Neural cell (in vitro differentiated cells): Measurements from ENCODE around the gene HSPB6. TPM values are rescaled to one million over a fixed set of nuclear protein-coding genes. Genes with fewer than 3 reads are reported as not detected.

Source experiments
- H2AFZ ChIP-seq: fragments of 200-600, 300-800 bp; sonication (generic), shearing (Covaris generic); 2 replicates; pipeline ENCODE4 v1.6.0; 2014; ENCODE audit warnings: low read depth, mild to moderate bottlenecking, antibody characterized with exemption, low read length, moderate library complexity
- H3F3A ChIP-seq: fragments of 200-600 bp; shearing (Covaris generic); 2 replicates; pipeline ENCODE4 v1.6.1; 2016; ENCODE audit warnings: mild to moderate bottlenecking, moderate library complexity, mixed read lengths, antibody characterized with exemption, low read length; ENCODE audit not compliant: insufficient read depth, poor library complexity, severe bottlenecking
- H3K27ac ChIP-seq: fragments of 200-600, 300-800 bp; sonication (generic), shearing (Covaris generic); 2 replicates; pipeline ENCODE4 v1.5.1; 2014; ENCODE audit warnings: mild to moderate bottlenecking, low read length, moderate library complexity
- H3K27me3 ChIP-seq: fragments of 300-800, 200-600 bp; sonication (generic), shearing (Covaris generic); 2 replicates; pipeline ENCODE4 v1.6.0; 2014; ENCODE audit warnings: mild to moderate bottlenecking, low read depth, low read length, moderate library complexity; ENCODE audit not compliant: insufficient read depth
- H3K36me3 ChIP-seq: fragments of 300-800, 200-600 bp; sonication (generic), shearing (Covaris generic); 2 replicates; pipeline ENCODE4 v1.5.1; 2014; ENCODE audit warnings: mild to moderate bottlenecking, antibody characterized with exemption, low read length, moderate library complexity; ENCODE audit not compliant: insufficient read depth
- H3K4me2 ChIP-seq: fragments of 300-800, 200-600 bp; sonication (generic), shearing (Covaris generic); 2 replicates; pipeline ENCODE4 v1.6.0; 2014; ENCODE audit warnings: mild to moderate bottlenecking, low read length
- H3K4me3 ChIP-seq: fragments of 300-800, 200-600 bp; sonication (generic), shearing (Covaris generic); 2 replicates; pipeline ENCODE4 v1.5.1; 2014; ENCODE audit warnings: mild to moderate bottlenecking, low read length, moderate library complexity
- H3K79me2 ChIP-seq: fragments of 200-600 bp; shearing (Covaris generic); replicated peaks from 2 replicates; pipeline ENCODE4 v1.6.0; 2014; ENCODE audit warnings: mild to moderate bottlenecking, low read length, moderate library complexity; ENCODE audit not compliant: insufficient read depth
- H3K9ac ChIP-seq: fragments of 300-800, 200-600 bp; sonication (generic), shearing (Covaris generic); 2 replicates; pipeline ENCODE4 v1.6.1; 2016; ENCODE audit warnings: mild to moderate bottlenecking, low read length, mixed read lengths
- H3K9me2 ChIP-seq: fragments of 200-600 bp; shearing (Covaris generic); 2 replicates; pipeline ENCODE4 v1.6.1; 2016; ENCODE audit warnings: mild to moderate bottlenecking, low read length, mixed read lengths; ENCODE audit not compliant: insufficient read depth
- H3K9me3 ChIP-seq: fragments of 200-600, 300-800 bp; sonication (generic), shearing (Covaris generic); 2 replicates; pipeline ENCODE4 v1.6.1; 2016; ENCODE audit warnings: mild to moderate bottlenecking, mixed run types, low read length, moderate library complexity, mixed read lengths
- H4K20me1 ChIP-seq: fragments of 200-600 bp; shearing (Covaris generic); 2 replicates; pipeline ENCODE4 v1.6.1; 2016; ENCODE audit warnings: mild to moderate bottlenecking, mixed run types; ENCODE audit not compliant: insufficient read depth
- CTCF ChIP-seq: fragments of 450-650 bp; IDR thresholded peaks from 2 replicates; pipeline ENCODE4 v1.5.1; 2014; ENCODE audit warnings: antibody characterized with exemption, mild to moderate bottlenecking, moderate library complexity; ENCODE audit not compliant: poor library complexity, severe bottlenecking
- EP300 ChIP-seq: fragments of 450-650 bp; conservative IDR thresholded peaks from 2 replicates; pipeline ENCODE4 v1.6.1; 2014; ENCODE audit warnings: antibody characterized with exemption, mild to moderate bottlenecking, moderate library complexity; ENCODE audit not compliant: poor library complexity, severe bottlenecking
- EZH2 ChIP-seq: fragments of 200-600, 300-800 bp; shearing (Covaris generic), sonication (generic); IDR thresholded peaks from 2 replicates; pipeline ENCODE4 v1.6.1; 2014; ENCODE audit warnings: antibody characterized with exemption, low read length, borderline replicate concordance, mild to moderate bottlenecking; ENCODE audit not compliant: insufficient read depth, poor library complexity, severe bottlenecking
- MXI1 ChIP-seq: fragments of 450-650 bp; conservative IDR thresholded peaks from 2 replicates; pipeline ENCODE4 v1.6.1; 2014; ENCODE audit warnings: antibody characterized with exemption, mild to moderate bottlenecking; ENCODE audit not compliant: poor library complexity, severe bottlenecking
- POLR2AphosphoS5 ChIP-seq: IDR thresholded peaks from 2 replicates; pipeline ENCODE4 v1.6.1; 2012
- RAD21 ChIP-seq: fragments of 450-650 bp; conservative IDR thresholded peaks from 2 replicates; pipeline ENCODE4 v1.6.1; 2014; ENCODE audit warnings: antibody characterized with exemption, mild to moderate bottlenecking, moderate library complexity
- REST ChIP-seq: IDR thresholded peaks from 2 replicates; pipeline ENCODE4 v1.6.1; 2012; ENCODE audit warnings: borderline replicate concordance
- SMC3 ChIP-seq: fragments of 450-650 bp; conservative IDR thresholded peaks from 2 replicates; pipeline ENCODE4 v1.6.1; 2014; ENCODE audit warnings: antibody characterized with exemption, mild to moderate bottlenecking, moderate library complexity; ENCODE audit not compliant: poor library complexity
- TAF1 ChIP-seq: IDR thresholded peaks from 2 replicates; pipeline ENCODE4 v1.6.1; 2012; ENCODE audit warnings: low read depth
- polyA plus RNA-seq: library from polyadenylated mRNA; depleted of rRNA; stranded (reverse); fragments of >200 nt; gene quantifications from 2 replicates; pipeline ENCODE4 v1.2.3, GENCODE V29; 2014

Gene HSPB6
- polyA plus RNA-seq, 1 donor from 2014 or later: not detected

- H3K36me3 ChIP-seq: no peaks in the 10 kb centered on the region
- H3K27ac ChIP-seq: no peak overlapping the region
- no peaks in the 10 kb centered on the region for H3K79me2 ChIP-seq
- H3K9me2 ChIP-seq: no peaks in the 10 kb centered on the region
- no peak overlapping the region for H3K4me3 ChIP-seq
- no peaks in the 10 kb centered on the region for H3K9me3 ChIP-seq
- no peaks in the 10 kb centered on the region for H4K20me1 ChIP-seq
- no peaks in the 10 kb centered on the region for H3F3A ChIP-seq
- no peak overlapping the region for H2AFZ ChIP-seq
- H3K9ac ChIP-seq: no peak overlapping the region
- TF ChIP-seq EP300: no peak
- TF ChIP-seq POLR2AphosphoS5: no peak
- no peak for TF ChIP-seq TAF1
- no peak for TF ChIP-seq REST
- no peak for TF ChIP-seq CTCF
- TF ChIP-seq MXI1: no peak
- no peak for TF ChIP-seq SMC3
- no peaks in the 10 kb centered on the region for H3K27me3 ChIP-seq
- no peak overlapping the region for H3K4me2 ChIP-seq
Measured at GRCh38 chr19:35789195-35789977, 32.6 kb upstream of the HSPB6 start.

DNA sequence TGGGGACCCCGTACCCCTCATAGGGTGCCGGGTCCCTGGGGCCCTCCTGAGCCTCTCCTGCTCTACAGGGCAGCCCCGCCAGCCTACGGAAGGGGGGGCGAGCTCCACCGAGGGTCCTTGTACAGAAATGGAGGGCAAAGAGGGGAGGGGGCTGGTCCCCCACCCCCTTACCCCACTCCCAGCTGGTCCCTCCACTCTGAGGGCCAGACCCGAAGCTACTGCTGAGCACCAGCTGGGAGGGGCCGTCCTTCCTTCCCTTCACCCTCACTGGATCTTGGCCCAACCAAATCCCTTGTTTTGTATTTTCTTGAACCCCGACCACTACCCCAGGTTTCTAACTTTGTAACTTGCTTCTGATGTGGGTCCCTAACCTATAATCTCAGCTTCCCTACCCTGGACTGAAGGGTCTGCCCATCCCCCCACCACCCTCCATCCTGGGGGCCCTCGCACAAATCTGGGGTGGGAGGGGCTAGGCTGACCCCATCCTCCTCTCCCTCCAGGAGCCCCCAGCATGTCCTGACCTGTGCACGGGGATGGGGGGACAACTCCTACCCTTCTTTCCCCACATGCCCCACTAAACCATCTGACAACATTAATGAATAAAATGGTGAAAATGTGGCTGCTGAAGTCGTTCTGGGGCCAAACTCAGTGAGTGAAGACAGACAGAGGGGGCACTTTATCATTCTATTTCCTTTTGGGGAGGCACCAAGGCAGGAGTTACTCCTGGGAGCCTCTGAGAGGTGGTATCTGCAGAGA, 31.6 kb upstream of the HSPB6 start:
- Histone ChIP-seq H3K27me3 (no peaks in the 10 kb centered on the region), H3K4me3 (no peak overlapping the region), H3K9me2 (no peaks in the 10 kb centered on the region), H3K79me2 (no peaks in the 10 kb centered on the region), H4K20me1 (no peaks in the 10 kb centered on the region), H3K4me2 (no peak overlapping the region), H3K36me3 (no peaks in the 10 kb centered on the region), H2AFZ (no peak overlapping the region), H3F3A (no peaks in the 10 kb centered on the region), H3K27ac (no peak overlapping the region), H3K9me3 (no peaks in the 10 kb centered on the region), H3K9ac (no peak overlapping the region)
- TF ChIP-seq EP300: no peak
- no peak for TF ChIP-seq POLR2AphosphoS5
- TF ChIP-seq REST: no peak
- no peak for TF ChIP-seq MXI1
- no peak for TF ChIP-seq EZH2
- no peak for TF ChIP-seq RAD21
- no peak for TF ChIP-seq CTCF
- TF ChIP-seq SMC3: no peak
- TF ChIP-seq TAF1: no peak
